Measurements from ENCODE around the gene STRIP2. TPM values are rescaled to one million over a fixed set of nuclear protein-coding genes. Genes with fewer than 3 reads are reported as not detected.

The STRIP2 gene
- total RNA-seq, 1 experiment from 2014 or later: 9.1 TPM

- CTCF ChIA-PET: interaction anchor here (1.1 to 1.3 kb wide), 2 partner anchors 14 to 22 kb away, joined by 3 to 4 read pairs; no protein-coding TSS in a partner anchor
- H3K27ac ChIP-seq (ENCODE audit: low read depth, low read length, poor library complexity, severe bottlenecking): no peak overlapping the region
- TF ChIP-seq EZH2 (IDR thresholded peaks at IDR 0.05; ENCODE audit: borderline replicate concordance, low read depth, low read length, poor library complexity, severe bottlenecking) (no peak), CTCF (conservative IDR thresholded peaks at IDR 0.05; ENCODE audit: low read depth, low read length) (no peak)
- intact Hi-C loops (cut with micrococcal nuclease; ENCODE audit: unreplicated experiment): no loop called here
- no peaks in the 10 kb centered on the region for H3K9me3 ChIP-seq (ENCODE audit: low read depth, low read length, poor library complexity, severe bottlenecking)
- no peaks in the 10 kb centered on the region for H3K36me3 ChIP-seq (ENCODE audit: insufficient read depth, low read length, poor library complexity, severe bottlenecking)
- no peaks in the 10 kb centered on the region for H3K27me3 ChIP-seq (replicated peaks; ENCODE audit: insufficient read depth, low read depth, low read length, poor library complexity)
- no TSS peak for BruUV-seq (replicated peaks)
- H3K4me3 ChIP-seq (ENCODE audit: low read depth, low read length, poor library complexity, severe bottlenecking): no peak overlapping the region
- no peak for DNase-seq (ENCODE audit: low spot score)
- POLR2A ChIA-PET (ENCODE audit: low non-redundant PET): no interaction called here
- H3K4me1 ChIP-seq (ENCODE audit: insufficient read depth, low read length, poor library complexity, severe bottlenecking): peaks cover 18% of the 10 kb centered on the region
These were observed 44.4 kb upstream of the STRIP2 start for GRCh38 chr7:129389829-129390228.

GRCh38 chr7:129390314-129390713 is 43.9 kb upstream of the STRIP2 start:
- Histone ChIP-seq H3K27me3 (replicated peaks; ENCODE audit: insufficient read depth, low read depth, low read length, poor library complexity) (no peaks in the 10 kb centered on the region), H3K4me3 (ENCODE audit: low read depth, low read length, poor library complexity, severe bottlenecking) (no peak overlapping the region), H3K4me1 (ENCODE audit: insufficient read depth, low read length, poor library complexity, severe bottlenecking) (peaks cover 18% of the 10 kb centered on the region), H3K27ac (ENCODE audit: low read depth, low read length, poor library complexity, severe bottlenecking) (no peak overlapping the region), H3K9me3 (ENCODE audit: low read depth, low read length, poor library complexity, severe bottlenecking) (no peaks in the 10 kb centered on the region), H3K36me3 (ENCODE audit: insufficient read depth, low read length, poor library complexity, severe bottlenecking) (no peaks in the 10 kb centered on the region)
- TF ChIP-seq CTCF (conservative IDR thresholded peaks at IDR 0.05; ENCODE audit: low read depth, low read length) (no peak), EZH2 (IDR thresholded peaks at IDR 0.05; ENCODE audit: borderline replicate concordance, low read depth, low read length, poor library complexity, severe bottlenecking) (no peak)
- ChIA-PET POLR2A (ENCODE audit: low non-redundant PET) (no interaction called here), CTCF (interaction anchor here (1.1 to 1.3 kb wide), 2 partner anchors 14 to 23 kb away, joined by 3 to 4 read pairs; no protein-coding TSS in a partner anchor)
- DNase-seq (ENCODE audit: low spot score): no peak
- intact Hi-C loops (cut with micrococcal nuclease; ENCODE audit: unreplicated experiment): no loop called here
- no TSS peak for BruUV-seq (replicated peaks)

- intact Hi-C loops (cut with micrococcal nuclease; ENCODE audit: unreplicated experiment): no loop called here
- Histone ChIP-seq H3K9me3 (ENCODE audit: low read depth, low read length, poor library complexity, severe bottlenecking) (no peaks in the 10 kb centered on the region), H3K27ac (ENCODE audit: low read depth, low read length, poor library complexity, severe bottlenecking) (no peak overlapping the region), H3K4me1 (ENCODE audit: insufficient read depth, low read length, poor library complexity, severe bottlenecking) (peaks cover 14% of the 10 kb centered on the region), H3K36me3 (ENCODE audit: insufficient read depth, low read length, poor library complexity, severe bottlenecking) (no peaks in the 10 kb centered on the region), H3K4me3 (ENCODE audit: low read depth, low read length, poor library complexity, severe bottlenecking) (no peak overlapping the region), H3K27me3 (replicated peaks; ENCODE audit: insufficient read depth, low read depth, low read length, poor library complexity) (no peaks in the 10 kb centered on the region)
- ChIA-PET POLR2A (ENCODE audit: low non-redundant PET) (interaction anchor here (0.6 kb wide), 1 partner anchor 12 kb away, joined by 7 read pairs; no protein-coding TSS in a partner anchor), CTCF (no interaction called here)
- no peak for TF ChIP-seq CTCF (conservative IDR thresholded peaks at IDR 0.05; ENCODE audit: low read depth, low read length)
- no peak for TF ChIP-seq EZH2 (IDR thresholded peaks at IDR 0.05; ENCODE audit: borderline replicate concordance, low read depth, low read length, poor library complexity, severe bottlenecking)
- no TSS peak for BruUV-seq (replicated peaks)
- DNase-seq (ENCODE audit: low spot score): no peak
These were observed 42.6 kb upstream of the STRIP2 start for GRCh38 chr7:129391546-129392171.
